NT2/D1 (cell line): Measurements from ENCODE around the gene TNRC6C.

Source experiments
- SUZ12 ChIP-seq: IDR thresholded peaks from 2 replicates; pipeline ENCODE4 v1.6.1; 2011; ENCODE audit not compliant: insufficient read length, insufficient read depth; ENCODE audit errors: extremely low read depth
- ZNF274 ChIP-seq: IDR thresholded peaks from 2 replicates; pipeline ENCODE4 v1.6.1; 2011; ENCODE audit warnings: mild to moderate bottlenecking, low read depth, low read length

DNA sequence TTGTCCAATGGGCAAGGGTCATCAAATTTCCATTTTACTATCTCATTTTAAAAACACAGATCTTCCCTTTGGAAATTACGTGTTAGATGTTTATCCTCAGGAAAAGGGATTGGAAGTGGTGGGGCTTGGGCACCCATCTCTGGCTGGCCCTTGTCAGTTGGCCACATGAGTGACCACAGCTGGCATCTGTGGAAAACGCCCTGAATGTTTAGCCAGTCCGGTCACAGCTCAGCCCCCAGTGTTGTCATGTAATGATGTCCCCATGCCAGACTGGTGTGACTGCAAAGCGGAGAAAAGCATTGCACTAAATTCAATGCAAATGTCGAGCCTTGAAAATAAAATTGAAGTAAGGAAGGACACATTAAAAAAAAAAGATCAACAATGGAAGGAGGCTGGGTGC lies 117.0 kb downstream of the TNRC6C start:
- TF ChIP-seq SUZ12 = no peak
- TF ChIP-seq ZNF274 = no peak
